SHP77 (cell line): ENCODE data around the gene MT4.
A peak's percentile ranks its signal among the peaks of the same experiment; 100 is the strongest.
"Not testable (repeated sequence)": the region's sequence is repeated elsewhere in the genome, so short reads cannot be mapped to it uniquely, and the experiment has no call there.

Experiments used
- DNase-seq, 2 experiments: peaks; one replicate each; lab custom pipeline; 2025; lab: John Stamatoyannopoulos, UW

MT4 gene

DNA sequence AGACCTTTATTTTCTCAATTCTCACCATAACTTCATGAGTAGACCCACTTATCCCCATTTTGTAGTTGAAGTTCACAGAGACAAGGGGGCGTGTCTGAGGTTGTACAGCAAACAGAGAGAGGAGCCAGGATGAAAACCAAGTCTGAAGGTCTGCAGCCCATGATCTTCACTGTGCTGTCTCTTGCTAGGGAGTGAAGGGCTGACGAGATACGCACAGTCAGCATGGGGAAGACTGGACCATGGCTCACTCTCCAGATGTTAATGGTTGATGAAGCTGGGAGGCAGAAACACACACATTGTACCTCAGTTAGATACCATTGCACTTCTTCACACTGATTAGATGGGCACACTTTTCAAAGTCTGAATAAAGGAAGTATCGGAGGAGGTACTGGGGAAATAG, 5.8 kb upstream of the MT4 start:
- DNase-seq: no peak

DNA sequence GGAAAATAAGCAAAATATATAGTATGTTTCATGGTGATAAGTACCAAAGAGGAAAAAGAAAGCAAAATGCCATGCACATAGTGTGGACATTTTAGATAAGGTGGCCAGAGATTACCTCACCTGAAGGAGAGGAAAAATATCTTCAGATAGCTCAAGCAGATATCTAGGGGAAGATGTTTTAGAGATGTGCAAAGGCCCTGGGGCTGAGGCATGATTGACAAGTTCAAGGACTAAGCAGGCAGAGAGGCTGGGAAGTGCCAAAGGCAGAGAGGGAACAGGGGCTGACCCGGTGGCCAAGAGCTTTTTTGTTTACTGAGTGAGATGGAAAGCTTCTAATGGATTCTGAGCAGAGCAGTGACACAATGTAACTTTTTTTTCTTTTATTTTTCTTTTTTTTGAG, 4.4 kb upstream of the MT4 start:
- no peak for DNase-seq

DNA sequence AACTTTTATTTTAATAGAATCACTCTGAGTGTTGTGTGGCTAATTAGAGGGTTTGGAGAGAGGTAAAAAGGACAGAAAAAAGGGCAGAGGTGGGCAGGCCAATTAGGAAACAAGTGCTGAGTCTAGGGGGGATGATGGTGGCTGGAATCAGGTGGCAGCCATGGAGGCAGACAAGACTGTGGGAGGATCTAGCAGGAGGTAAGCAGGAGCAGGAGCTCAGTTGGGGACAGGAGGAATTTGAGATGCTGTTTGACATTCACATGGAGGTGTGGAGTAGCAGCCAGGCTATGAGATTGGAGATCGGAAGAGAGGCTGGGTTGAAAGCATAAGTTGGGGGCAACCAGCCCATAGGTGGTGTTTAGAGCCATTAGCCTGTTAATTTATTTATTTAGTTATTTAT, 3.7 kb upstream of the MT4 start:
- DNase-seq: no peak

DNA sequence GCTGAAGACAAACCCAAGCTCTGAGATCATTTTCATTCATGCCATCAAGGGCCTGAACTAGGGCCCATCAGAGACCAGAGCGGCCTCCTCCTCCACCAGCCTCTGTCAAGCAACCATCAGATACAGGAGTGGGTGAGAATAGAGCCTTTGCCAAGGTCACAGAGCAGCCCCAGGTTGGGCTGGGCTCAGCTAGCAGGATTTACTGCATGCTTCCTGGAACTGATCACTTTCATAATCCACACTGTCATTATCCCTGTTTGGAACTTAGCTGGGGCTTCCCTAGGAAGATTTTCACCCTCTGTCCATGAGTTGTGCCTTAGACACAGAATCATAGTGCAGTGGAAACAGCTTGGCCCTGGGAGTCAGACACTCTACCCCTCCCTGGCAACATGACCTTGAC, 5.1 kb downstream of the MT4 start:
- DNase-seq: no peak

DNA sequence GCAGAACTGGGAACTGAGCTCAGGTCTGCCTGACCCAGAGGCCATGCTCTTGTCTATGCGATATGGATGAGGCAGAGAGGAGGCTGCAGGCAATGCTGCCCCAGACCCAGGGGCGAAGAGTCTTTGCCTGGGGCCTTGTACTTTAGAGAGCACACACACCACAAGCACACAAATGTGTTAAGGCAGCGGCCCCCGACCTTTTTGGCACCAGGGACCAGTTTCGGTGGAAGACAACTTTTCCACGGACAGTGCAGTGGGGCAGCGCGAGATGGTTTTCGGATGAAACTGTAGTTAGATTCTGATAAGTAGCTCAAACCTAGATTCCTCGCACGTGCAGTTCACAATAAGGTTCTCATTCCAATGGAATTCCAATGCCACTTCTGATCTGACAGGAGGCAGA, 6.7 kb downstream of the MT4 start:
- DNase-seq: no peak

DNA sequence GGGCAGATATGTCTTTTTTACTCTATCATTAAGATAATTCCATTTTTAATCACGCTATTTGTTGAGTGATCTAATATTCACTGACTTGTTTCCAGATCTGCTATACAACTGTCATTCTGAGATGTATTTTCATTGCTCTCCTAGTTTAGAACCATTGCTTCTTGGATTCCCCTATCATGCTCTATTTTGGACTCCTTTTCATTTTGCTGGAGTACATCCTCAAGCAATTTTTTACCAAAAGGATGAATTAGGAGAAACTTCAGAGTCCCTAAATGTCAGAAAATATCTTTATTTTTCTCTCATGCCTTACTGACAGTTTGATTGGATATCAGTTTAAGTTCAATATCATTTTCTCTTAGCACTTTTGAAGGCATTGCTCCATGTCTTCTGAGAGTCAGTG, 9.8 kb downstream of the MT4 start:
- DNase-seq: no peak

DNA sequence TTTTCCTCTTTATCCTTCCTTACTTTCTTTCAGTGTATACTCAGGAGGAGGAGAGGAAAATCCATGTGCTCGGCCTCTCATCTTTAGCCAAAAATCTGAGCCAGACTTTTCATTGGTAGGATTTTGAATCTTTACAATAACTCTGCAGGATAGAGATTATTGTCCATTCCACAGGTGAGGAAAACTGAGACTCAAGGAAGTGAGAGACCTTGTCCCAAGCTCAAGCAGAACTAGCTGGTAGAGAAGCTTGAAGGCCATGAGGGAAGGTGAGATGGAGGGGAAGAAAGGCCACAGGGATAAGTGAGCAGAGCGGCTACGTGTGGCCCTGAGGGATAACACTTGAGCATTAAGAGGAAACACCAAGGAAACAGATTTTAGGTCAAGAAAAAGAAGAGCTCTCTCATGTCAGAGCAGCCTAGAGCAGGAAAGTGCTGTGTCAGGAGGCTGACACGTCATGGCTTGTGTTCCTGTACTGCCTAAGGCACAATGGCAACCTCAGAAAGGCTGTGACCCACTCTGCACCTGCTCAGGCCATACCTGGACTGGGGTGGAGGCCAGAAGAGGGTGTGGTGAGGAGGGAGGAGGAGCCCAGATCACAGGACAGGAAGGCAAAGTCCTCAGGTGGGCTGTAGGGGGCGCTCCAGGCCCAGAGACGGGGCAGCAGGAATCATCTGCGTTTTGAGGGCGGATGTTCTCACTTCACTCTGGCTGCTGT, 11.9 kb downstream of the MT4 start:
- DNase-seq: peak; percentile 31 to 54

DNA sequence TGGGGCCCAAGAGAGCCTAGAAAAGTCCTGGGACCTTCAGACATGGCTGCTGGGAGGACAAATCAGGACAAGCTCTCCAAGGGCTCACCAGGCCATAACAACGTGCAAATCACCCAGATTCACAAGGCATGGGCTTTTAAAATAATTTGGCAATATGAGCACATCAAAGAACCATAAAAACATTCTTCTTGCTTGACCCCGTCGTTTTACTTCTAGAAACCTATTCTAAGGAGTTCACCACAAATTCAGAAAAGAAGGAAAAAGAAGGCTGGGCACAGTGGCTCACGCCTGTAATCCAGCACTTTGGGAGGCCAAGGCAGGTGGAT, 12.4 kb downstream of the MT4 start:
- no peak for DNase-seq

DNA sequence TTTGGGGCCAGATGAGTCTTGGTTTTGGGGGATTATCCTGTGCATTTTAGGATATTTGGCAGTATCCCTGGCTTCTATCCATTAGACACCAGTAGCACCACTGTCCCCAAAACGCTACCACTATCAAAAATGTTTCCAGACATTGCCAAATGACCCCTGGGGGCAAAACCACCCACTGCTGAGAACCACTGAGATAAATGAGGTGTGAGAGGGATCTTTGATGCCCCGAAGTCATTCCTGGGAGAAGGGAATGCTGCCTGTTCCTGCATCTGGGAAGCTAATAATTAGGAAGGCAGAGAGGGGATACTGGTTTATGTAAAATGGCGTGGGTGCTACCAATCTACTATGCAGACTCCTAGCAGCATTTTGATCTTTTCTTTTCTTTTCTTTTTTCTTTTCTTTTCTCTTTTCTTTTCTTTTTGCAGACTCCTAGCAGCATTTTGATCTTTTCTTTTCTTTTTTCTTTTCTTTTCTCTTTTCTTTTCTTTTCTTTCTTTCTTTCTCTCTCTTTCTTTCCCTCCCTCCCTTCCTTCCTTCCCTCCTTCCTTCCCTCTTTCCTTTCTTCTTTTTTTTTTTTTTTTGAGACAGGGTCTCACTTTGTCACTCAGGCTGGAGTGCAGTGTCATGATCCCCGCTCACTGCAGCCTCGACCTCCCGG, 15.6 kb downstream of the MT4 start:
- no peak for DNase-seq

DNA sequence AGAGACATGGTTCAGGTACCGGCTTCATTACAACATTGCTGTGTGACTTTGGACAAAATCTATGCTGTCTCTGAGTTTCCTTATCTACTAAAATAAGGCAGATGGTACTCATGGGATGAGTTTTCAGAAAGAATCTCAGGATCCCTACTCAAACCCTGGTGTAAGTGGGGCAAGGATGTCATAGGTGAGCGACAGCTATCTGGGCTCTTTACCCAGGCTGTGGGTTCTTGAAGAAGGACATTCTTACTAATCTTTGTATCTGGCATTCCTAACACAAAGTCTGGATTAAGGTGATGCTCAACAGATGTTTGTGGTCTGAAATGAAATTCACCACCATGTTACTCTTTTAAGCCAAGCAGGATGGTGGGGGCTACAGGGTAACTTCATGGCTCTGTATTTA, 18.0 kb downstream of the MT4 start:
- not testable (repeated sequence) for DNase-seq

DNA sequence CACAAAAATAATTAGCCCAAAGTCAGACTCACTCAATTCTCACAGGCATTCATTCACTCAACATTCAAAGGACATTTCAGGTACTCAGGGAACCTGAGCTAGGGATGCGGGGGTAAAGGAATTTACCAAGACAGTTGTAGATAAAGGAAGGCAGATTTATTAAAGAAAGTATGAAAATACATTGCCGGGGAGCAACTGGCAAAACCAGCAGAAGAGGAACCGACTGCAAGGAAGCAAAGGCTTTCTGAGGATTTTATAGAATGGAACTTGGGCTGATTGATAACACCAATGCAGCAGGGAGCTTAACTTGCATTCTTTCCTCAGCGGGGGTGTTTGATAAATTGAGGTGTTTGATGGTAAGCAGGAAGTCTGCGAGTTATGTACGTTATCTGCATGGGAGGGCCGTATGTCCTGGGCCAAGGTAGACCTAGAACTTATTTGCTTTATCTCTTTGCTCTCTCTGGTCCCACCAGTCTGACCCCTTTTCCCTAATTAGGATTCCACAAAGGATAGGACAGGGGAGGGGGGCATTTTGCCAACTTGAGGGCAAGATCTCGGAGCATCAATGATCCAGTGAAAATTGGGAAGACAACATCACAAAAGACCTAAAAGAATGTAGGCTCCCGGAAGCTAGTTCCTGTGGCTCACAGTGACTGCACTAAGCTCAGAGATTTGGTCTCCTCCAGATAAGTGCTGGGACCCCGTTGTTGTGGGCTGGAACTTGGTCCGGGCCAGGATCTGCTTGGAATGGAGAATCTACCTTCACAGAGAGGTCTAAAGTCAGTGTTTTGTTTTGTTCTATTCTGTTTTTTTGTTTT, 18.7 kb downstream of the MT4 start:
- DNase-seq: no peak

DNA sequence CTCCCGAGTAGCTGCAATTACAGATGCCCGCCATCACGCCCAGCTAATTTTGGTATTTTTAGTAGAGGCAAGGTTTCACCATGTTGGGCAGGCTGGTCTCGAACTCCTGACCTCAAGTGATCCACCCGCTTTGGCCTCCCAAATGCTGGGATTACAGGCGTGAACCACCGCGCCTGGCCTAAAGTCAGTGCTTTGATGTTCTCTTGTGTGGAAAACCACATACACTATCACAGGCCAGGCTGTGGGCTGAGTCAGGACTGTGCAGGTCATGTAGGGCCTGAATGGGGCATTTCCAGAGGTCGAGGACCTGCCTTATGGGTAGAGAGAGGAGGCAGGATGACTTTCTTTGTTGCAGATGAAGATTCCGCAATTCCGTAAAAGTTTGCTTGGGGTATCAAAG, 19.4 kb downstream of the MT4 start:
- DNase-seq: no peak

DNA sequence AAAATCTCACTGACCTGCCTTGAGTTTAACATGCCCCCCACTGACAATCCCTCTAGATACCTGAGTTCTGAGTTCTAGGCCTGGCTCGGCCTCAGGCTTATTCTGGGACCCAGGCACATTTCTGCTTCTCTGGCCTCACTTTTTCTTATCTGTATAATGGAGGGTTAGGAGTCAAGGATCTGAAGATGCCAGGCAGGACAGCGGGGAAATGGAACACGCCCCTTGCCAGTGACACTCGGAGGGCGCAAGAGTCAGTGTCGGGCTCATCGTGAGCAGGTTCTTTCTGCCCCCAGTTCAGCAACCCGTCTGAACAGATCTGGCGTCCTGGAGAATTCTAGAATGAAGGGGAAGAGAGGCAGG, 23.9 kb downstream of the MT4 start:
- DNase-seq: no peak

DNA sequence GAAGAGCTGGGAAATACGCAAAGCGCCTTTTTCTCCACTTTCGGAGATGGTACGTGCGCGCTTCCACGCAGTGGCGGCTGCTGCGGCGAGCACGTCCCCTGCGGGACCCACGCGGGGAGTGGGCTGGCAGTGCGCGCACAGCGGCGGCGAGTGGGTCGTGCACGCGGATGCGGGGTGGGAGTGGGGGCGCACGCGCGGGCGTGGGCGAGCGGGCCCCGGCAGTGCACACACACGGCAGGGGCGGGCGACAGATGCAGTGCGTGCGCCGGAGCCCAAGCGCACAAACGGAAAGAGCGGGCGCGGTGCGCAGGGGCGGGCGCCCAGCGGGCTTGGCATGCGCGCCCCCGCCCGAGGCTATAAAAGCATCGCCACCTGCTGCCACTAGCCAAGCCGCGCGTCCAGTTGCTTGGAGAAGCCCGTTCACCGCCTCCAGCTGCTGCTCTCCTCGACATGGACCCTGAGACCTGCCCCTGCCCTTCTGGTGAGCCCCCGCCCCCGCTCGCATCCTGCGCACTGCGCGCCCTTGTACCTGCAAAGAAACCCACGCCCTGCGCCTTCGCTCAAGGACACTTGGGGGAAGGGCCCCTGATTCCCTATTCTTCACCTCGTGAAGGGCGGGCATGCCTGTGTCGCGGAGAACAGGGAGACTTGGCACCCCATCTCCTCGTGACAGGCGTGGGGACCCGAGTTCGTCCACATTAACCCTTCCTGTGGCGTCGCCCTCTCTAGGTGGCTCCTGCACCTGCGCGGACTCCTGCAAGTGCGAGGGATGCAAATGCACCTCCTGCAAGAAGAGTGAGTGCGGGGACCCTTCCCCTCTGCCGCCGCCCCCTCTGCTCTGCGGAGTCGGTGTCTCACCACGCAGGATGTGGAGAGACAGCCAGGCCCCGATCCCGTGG, 24.5 kb downstream of the MT4 start, which contains the start of gene MT3:
Gene MT3 (plus strand): TSS at position 388 of the 899 bp plus-strand sequence. CDS start 63 bp downstream, at position 451.
- no peak for DNase-seq

DNA sequence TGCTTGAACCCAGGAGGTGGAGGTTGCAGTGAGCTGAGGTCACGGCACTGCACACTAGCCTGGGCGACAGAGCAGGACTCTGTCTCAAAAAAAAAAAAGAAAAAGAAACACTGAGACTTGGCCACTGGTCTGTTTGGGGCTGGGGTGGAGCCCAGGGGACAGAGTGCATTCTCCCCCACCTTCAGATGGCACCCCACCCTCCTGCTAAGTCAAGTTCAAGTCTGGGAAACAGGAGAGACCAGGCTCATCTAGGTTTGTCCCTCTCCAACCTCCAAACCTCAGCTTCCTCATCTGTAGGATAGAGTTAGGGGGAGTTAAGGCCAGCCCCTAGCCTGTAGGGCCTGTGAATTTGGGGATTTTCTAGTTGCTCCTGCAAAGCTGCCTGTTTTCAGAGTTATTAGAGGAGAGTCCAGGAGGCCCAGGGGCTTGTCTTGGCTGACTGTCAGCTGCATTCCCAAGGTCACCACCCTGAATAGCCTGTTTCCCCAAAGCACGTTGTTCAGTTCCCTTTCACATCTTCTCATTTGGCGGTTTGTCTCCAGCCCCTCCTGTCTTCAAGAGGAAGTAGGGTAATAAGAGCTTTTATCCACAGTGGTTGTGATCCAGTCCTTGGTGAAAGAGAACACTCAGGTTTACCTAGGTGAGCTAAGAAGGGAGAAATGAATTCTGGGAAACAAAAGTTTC, 26.6 kb downstream of the MT4 start:
- DNase-seq: no peak

DNA sequence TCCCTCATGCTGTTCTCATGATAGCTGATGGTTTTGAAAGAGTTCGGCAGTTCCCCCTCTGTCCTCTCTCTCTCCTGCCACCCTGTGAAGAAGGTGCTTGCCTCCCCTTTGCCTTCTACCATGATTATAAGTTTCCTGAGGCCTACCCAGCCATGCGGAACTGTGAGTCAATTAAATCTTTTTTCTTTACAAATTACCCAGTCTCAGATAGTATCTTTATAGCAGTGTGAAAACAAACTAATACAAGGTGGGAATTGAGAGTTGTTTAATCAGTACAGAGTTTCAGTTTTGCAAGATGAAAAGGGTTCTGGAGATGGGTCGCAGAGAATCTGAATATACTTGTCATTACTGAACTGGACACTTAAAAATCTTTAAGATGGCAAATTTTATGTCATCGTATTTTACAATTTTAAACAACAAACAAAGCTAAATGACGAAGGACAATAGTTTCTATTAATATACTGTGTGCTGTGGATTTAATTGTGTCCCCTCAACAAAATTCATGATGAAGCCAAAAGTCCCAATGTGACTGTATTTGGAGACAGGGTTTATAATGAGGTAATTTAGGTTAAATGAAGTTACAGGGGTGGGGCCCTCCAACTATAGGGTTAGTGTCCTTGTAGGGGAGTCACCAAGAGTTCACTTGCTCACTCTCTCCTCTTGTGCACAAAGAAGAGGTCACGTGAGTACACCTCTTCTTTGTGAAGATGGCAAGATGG, 28.9 kb downstream of the MT4 start:
- no peak for DNase-seq

DNA sequence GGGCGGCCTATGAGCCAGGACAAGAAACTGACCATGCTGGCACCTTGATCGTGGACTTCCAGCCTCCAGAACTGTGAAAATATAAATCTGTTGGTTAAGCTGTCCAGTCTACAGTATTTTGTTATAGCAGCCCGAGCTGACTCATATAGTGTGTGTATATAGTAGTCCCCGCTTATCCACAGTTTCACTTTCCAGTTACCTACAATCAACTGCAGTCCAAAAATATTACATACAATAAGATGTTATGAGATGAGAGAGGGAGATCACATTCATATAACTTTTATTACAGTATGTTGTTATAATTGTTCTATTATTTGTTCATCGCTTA, 29.4 kb downstream of the MT4 start:
- DNase-seq: no peak

DNA sequence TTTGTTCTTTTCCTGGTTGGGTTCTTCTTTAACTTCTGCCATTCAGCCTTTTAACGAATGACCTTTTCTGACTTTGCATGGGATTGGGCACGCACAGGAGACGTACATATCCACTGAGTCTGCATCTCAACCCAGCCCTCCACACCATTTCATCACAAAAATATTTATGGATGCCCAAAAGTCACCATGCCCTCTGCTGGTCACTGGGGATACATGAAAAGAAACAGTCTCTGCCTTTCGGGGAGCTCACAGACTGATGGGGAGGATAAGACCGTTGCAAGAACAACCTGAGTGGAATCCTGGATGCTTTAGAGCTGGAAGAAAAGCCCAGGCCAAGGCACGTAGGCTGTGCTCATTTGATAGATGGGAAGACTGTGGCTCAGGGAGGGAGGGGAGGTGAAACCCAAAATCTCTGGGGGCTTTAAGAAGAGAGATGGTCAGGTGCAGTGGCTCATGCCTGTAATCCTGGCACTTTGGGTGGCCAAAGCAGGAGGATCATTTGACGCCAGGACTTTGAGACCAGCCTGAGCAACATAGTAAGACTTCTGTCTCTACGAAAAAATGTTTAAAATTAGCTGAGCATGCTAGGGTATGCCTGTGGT, 35.6 kb downstream of the MT4 start:
- DNase-seq: peak; percentile 47 to 65

DNA sequence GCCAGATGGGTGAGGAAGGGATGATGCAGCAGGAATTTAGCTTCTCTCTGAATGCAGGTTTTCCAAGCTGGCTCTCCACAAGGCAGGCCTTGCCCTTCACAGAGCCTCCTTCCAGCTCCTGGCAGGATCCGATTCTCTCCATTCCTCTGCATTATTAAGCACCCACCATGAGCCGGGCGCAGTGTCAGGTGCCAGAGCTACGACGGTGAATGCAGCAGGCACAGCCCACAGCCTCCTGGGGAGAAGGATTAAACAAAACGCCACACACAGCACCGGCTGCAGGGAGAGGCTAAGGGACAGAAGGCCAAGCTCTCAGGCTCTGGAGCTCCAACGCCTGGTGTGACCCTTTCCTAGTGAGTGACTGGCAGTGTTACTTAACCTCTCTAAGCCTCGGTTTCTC, 36.5 kb downstream of the MT4 start:
- DNase-seq: no peak

DNA sequence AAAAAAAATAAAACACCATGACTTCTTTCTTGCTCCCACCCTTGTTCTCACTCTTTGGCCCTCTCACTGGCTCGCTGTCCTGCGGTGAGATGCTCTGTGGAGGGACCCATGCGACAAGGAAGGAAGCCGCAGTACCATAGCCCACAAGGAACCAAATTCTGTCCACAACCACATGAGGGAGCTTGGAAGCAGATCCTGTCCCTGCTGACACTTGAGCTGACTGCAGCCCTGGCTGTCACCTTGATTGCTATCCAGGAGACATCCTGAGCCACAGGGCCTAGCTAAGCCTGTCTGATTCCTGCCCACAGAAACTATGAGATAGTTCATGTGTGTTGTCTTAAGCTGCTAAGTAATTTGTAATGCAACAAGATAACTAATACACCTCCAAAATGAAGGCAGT, 38.7 kb downstream of the MT4 start:
- peak; percentile 61 to 70 for DNase-seq

DNA sequence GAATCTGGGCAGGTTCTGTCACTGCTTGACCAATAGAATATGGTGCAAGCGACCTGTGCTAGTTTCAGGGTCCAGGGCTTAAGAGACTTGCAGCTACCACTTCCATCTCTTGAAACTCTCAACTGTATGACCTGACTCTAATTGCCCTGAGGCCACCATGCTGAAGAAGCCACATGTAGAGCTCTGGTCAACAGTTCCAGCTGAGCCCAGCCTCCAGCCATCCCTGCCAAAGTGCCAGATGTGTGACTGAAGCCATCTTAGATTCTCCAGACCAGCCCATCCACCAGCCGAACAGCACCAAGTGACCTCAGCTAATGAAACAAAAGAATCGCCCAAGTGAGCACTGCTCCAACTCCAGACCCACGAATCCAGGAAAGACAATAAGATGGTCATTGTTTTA, 40.1 kb downstream of the MT4 start:
- no peak for DNase-seq
